ENCODE results near the gene SMAD5.

GRCh38 chr5:136127560-136127959 is 5.1 kb upstream of the SMAD5 start:
- TF ChIP-seq CTCF (IDR thresholded peaks at IDR 0.05; ENCODE audit: low read length) (no peak), EZH2 (optimal IDR thresholded peaks at IDR 0.05; ENCODE audit: low read depth, low read length) (no peak)
